ENCODE measurements around the gene FCSK.
A peak's percentile ranks its signal among the peaks of the same experiment; 100 is the strongest.

The FCSK gene

GRCh38 chr16:70476272-70477020 is 22.1 kb downstream of the FCSK start:
- TF ChIP-seq GATA3 (IDR thresholded peaks at IDR 0.05; ENCODE audit: low read depth, low read length) (no peak), GATA2 (IDR thresholded peaks at IDR 0.05; ENCODE audit: low read depth, low read length) (peak; percentile 86)

GRCh38 chr16:70478169-70478568 is 23.8 kb downstream of the FCSK start:
- no peak for TF ChIP-seq GATA2 (IDR thresholded peaks at IDR 0.05; ENCODE audit: low read depth, low read length)
- no peak for TF ChIP-seq GATA3 (IDR thresholded peaks at IDR 0.05; ENCODE audit: low read depth, low read length)

- no peak for TF ChIP-seq GATA3 (IDR thresholded peaks at IDR 0.05; ENCODE audit: low read depth, low read length)
- TF ChIP-seq GATA2 (IDR thresholded peaks at IDR 0.05; ENCODE audit: low read depth, low read length): no peak
These were observed 24.5 kb downstream of the FCSK start for GRCh38 chr16:70478912-70479341.

GRCh38 chr16:70480127-70481105 is 26.0 kb downstream of the FCSK start:
- no peak for TF ChIP-seq GATA2 (IDR thresholded peaks at IDR 0.05; ENCODE audit: low read depth, low read length)
- TF ChIP-seq GATA3 (IDR thresholded peaks at IDR 0.05; ENCODE audit: low read depth, low read length): no peak

GRCh38 chr16:70481929-70482536 is 27.6 kb downstream of the FCSK start:
- TF ChIP-seq GATA2 (IDR thresholded peaks at IDR 0.05; ENCODE audit: low read depth, low read length): no peak
- no peak for TF ChIP-seq GATA3 (IDR thresholded peaks at IDR 0.05; ENCODE audit: low read depth, low read length)

GRCh38 chr16:70482624-70483023 is 28.2 kb downstream of the FCSK start:
- TF ChIP-seq GATA3 (IDR thresholded peaks at IDR 0.05; ENCODE audit: low read depth, low read length): no peak
- no peak for TF ChIP-seq GATA2 (IDR thresholded peaks at IDR 0.05; ENCODE audit: low read depth, low read length)

GRCh38 chr16:70483426-70483825 is 29.0 kb downstream of the FCSK start:
- TF ChIP-seq GATA2 (IDR thresholded peaks at IDR 0.05; ENCODE audit: low read depth, low read length) (no peak), GATA3 (IDR thresholded peaks at IDR 0.05; ENCODE audit: low read depth, low read length) (no peak)

- TF ChIP-seq GATA2 (IDR thresholded peaks at IDR 0.05; ENCODE audit: low read depth, low read length): no peak
- no peak for TF ChIP-seq GATA3 (IDR thresholded peaks at IDR 0.05; ENCODE audit: low read depth, low read length)
These were observed 30.5 kb downstream of the FCSK start for GRCh38 chr16:70484867-70485266.

- TF ChIP-seq GATA2 (IDR thresholded peaks at IDR 0.05; ENCODE audit: low read depth, low read length) (no peak), GATA3 (IDR thresholded peaks at IDR 0.05; ENCODE audit: low read depth, low read length) (no peak)
These were observed 35.9 kb downstream of the FCSK start for GRCh38 chr16:70490261-70490660.

GRCh38 chr16:70493802-70494201 is 39.4 kb downstream of the FCSK start:
- TF ChIP-seq GATA3 (IDR thresholded peaks at IDR 0.05; ENCODE audit: low read depth, low read length) (no peak), GATA2 (IDR thresholded peaks at IDR 0.05; ENCODE audit: low read depth, low read length) (no peak)

GRCh38 chr16:70494202-70494770 is 39.9 kb downstream of the FCSK start:
- no peak for TF ChIP-seq GATA3 (IDR thresholded peaks at IDR 0.05; ENCODE audit: low read depth, low read length)
- no peak for TF ChIP-seq GATA2 (IDR thresholded peaks at IDR 0.05; ENCODE audit: low read depth, low read length)

- TF ChIP-seq GATA3 (IDR thresholded peaks at IDR 0.05; ENCODE audit: low read depth, low read length): no peak
- no peak for TF ChIP-seq GATA2 (IDR thresholded peaks at IDR 0.05; ENCODE audit: low read depth, low read length)
These were observed 40.4 kb downstream of the FCSK start for GRCh38 chr16:70494777-70495176.

GRCh38 chr16:70495425-70496182 is 41.2 kb downstream of the FCSK start:
- no peak for TF ChIP-seq GATA2 (IDR thresholded peaks at IDR 0.05; ENCODE audit: low read depth, low read length)
- TF ChIP-seq GATA3 (IDR thresholded peaks at IDR 0.05; ENCODE audit: low read depth, low read length): no peak

Data from SH-SY5Y (cell line).